Thoracic aorta (tissue), 2 donors: ENCODE measurements around the gene SLC5A11. TPM values are rescaled to one million over a fixed set of nuclear protein-coding genes. Genes with fewer than 3 reads are reported as not detected.

Experiments used
- ATAC-seq: fragments of 150-250 bp; one replicate; pipeline ENCODE4 v1.8.0; 2017; ENCODE audit warnings: low read depth; ENCODE audit not compliant: insufficient number of reproducible peaks, low FRiP score
- DNase-seq: peaks from one replicate; pipeline ENCODE4 v3.0.0-alpha.2; 2020; ENCODE audit warnings: low spot score
- H3K27ac ChIP-seq, 2 donors: fragments of 200-600 bp; sonication (generic); 1 replicate in 1 of 2; 2 replicates in 1 of 2; pipeline ENCODE4 v1.5.1; 2016; ENCODE audit warnings: mild to moderate bottlenecking in 2 of 2, moderate library complexity in 2 of 2
- H3K27me3 ChIP-seq: fragments of 200-600 bp; sonication (generic); replicated peaks from 2 replicates; pipeline ENCODE4 v1.6.0; 2016; ENCODE audit warnings: mild to moderate bottlenecking; ENCODE audit not compliant: insufficient read depth
- H3K36me3 ChIP-seq: fragments of 200-600 bp; sonication (generic); one replicate; pipeline ENCODE4 v1.5.1; 2016
- H3K4me1 ChIP-seq, 2 donors: fragments of 200-600 bp; sonication (generic); 1 replicate in 1 of 2; 2 replicates in 1 of 2; pipeline versions ENCODE4 v1.5.1 to v1.6.0; 2016; ENCODE audit warnings: low read depth in 2 of 2, mild to moderate bottlenecking in 1 of 2; ENCODE audit not compliant: control insufficient read depth in 1 of 2
- H3K4me3 ChIP-seq: fragments of 200-600 bp; sonication (generic); 2 replicates; pipeline ENCODE4 v1.5.1; 2016; ENCODE audit warnings: mild to moderate bottlenecking
- H3K9me3 ChIP-seq: fragments of 200-600 bp; sonication (generic); 2 replicates; pipeline ENCODE4 v1.5.1; 2016
- total RNA-seq, 2 donors: library from RNA; depleted of rRNA; stranded (reverse); fragments of >200 nt; gene quantifications; one replicate each; pipeline versions ENCODE4 v1.1.0 to v1.2.3, GENCODE V29; 2016
- TF ChIP-seq, protein P1 (sequence below): fragments of 200-600 bp; sonication (generic); IDR thresholded peaks from one replicate; pipeline ENCODE4 v1.5.1; 2019; ENCODE audit warnings: antibody characterized with exemption

The SLC5A11 gene
- total RNA-seq, 2 donors from 2014 or later: 17.7 TPM; not detected in 1

DNA sequence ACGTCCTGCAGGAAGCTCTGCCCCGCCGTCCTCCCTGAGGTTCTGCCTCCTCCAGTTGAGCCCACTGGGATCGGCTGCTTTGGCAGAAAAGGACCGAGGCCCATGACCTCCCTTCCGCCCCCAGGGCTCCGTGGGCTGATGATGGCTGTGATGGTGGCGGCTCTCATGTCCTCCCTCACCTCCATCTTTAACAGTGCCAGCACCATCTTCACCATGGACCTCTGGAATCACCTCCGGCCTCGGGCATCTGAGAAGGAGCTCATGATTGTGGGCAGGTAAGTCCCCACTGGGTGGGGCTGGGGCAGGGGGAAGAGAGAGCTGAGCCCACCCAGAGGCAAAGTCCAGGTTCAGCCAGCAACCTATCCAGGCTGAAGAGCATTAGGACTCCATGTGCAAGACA lies 61.1 kb downstream of the SLC5A11 start:
- ATAC-seq: no peak
- H3K9me3 ChIP-seq: no peaks in the 10 kb centered on the region
- DNase-seq: no peak
- H3K36me3 ChIP-seq: no peaks in the 10 kb centered on the region
- no peak overlapping the region for H3K4me3 ChIP-seq
- TF ChIP-seq, protein P1, sequence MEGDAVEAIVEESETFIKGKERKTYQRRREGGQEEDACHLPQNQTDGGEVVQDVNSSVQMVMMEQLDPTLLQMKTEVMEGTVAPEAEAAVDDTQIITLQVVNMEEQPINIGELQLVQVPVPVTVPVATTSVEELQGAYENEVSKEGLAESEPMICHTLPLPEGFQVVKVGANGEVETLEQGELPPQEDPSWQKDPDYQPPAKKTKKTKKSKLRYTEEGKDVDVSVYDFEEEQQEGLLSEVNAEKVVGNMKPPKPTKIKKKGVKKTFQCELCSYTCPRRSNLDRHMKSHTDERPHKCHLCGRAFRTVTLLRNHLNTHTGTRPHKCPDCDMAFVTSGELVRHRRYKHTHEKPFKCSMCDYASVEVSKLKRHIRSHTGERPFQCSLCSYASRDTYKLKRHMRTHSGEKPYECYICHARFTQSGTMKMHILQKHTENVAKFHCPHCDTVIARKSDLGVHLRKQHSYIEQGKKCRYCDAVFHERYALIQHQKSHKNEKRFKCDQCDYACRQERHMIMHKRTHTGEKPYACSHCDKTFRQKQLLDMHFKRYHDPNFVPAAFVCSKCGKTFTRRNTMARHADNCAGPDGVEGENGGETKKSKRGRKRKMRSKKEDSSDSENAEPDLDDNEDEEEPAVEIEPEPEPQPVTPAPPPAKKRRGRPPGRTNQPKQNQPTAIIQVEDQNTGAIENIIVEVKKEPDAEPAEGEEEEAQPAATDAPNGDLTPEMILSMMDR: no peak
- no peaks in the 10 kb centered on the region for H3K27me3 ChIP-seq
- H3K4me1 ChIP-seq: no peaks in the 10 kb centered on the region
- H3K27ac ChIP-seq: no peak overlapping the region

DNA sequence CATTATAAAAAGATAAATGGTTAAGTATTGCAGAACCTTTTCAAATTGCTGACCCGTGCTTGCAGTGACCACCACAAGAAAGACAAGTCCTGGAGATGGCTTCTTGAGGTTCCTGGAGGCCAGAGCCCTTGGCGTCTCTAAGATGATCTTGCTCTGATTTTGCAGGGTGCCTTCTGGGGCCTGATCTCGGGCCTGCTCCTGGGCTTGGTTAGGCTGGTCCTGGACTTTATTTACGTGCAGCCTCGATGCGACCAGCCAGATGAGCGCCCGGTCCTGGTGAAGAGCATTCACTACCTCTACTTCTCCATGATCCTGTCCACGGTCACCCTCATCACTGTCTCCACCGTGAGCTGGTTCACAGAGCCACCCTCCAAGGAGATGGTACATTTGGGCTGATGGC lies 63.0 kb downstream of the SLC5A11 start:
- ATAC-seq (no peak), DNase-seq (no peak)
- Histone ChIP-seq H3K9me3 (no peaks in the 10 kb centered on the region), H3K36me3 (no peaks in the 10 kb centered on the region), H3K27me3 (no peaks in the 10 kb centered on the region), H3K27ac (no peak overlapping the region), H3K4me3 (no peak overlapping the region), H3K4me1 (no peaks in the 10 kb centered on the region)
- TF ChIP-seq, protein P1: no peak

DNA sequence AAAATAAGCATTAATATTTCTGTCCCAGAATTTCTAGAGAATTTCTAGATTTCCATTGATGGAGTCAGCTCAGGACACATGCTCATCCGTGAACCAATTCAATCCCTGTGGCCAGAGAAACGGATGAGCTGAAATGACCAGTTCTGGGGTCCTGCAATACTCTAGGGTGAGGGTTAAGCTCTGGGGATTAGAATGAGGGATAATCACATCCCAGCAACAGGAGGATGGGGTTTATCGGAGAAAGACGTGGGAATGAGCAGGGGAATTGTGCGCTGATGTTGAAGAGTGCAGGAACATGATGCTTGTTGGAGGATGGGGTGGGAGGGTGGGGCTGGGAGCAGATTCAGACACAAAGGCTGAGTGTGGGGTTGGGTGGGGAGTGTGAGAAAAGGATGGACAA lies 64.1 kb downstream of the SLC5A11 start:
- ATAC-seq (no peak), DNase-seq (no peak)
- no peaks in the 10 kb centered on the region for H3K4me1 ChIP-seq
- H3K9me3 ChIP-seq: no peaks in the 10 kb centered on the region
- no peaks in the 10 kb centered on the region for H3K27me3 ChIP-seq
- H3K27ac ChIP-seq: no peak overlapping the region
- TF ChIP-seq, protein P1: no peak
- no peak overlapping the region for H3K4me3 ChIP-seq
- no peaks in the 10 kb centered on the region for H3K36me3 ChIP-seq

DNA sequence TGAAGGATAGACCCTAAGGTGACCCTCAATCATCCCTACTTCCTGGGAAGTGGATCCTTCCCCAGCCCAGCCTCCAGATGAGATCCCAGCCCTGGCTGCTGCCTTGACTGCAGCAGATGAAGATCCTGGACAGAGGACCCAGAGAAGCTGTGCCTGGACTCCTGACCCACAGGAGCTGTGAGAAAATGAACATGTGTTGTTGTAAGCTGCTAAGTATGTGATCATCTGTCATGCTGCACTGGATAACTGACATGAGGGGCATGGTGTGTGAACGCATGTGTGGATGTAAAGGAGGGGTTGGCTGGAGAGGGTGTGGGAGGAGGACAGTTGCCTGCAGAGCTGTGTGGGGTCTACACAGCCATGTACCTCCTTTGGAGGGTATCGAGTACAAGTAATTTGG lies 69.3 kb downstream of the SLC5A11 start:
- no peak overlapping the region for H3K27ac ChIP-seq
- no peak for ATAC-seq
- TF ChIP-seq, protein P1: no peak
- H3K4me3 ChIP-seq: no peak overlapping the region
- no peaks in the 10 kb centered on the region for H3K9me3 ChIP-seq
- H3K27me3 ChIP-seq: no peaks in the 10 kb centered on the region
- H3K4me1 ChIP-seq: no peaks in the 10 kb centered on the region
- no peak for DNase-seq
- H3K36me3 ChIP-seq: peaks cover 22% of the 10 kb centered on the region

DNA sequence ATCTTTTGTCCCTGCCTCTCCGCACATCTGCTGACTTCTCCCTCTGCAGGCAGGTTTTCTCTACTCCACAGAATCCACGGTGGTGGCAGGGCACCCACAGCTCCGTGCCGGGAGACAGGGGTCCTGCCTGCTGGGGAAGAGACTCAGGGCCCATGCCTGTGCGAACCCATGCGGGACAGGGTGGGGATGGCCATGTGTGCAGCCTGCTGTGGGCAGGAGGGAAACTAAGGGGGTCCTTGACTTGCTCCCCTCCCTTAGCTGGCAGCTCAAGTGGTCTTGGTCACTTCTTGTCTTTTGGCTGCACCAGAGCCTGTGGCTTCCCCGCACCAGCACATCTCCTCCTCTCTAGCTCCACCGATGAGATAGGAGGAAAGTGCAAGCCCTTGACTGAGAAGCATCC lies 69.8 kb downstream of the SLC5A11 start:
- ATAC-seq (no peak), DNase-seq (no peak)
- H3K4me1 ChIP-seq: no peaks in the 10 kb centered on the region

More for the DNA sequence above, 69.8 kb downstream of the SLC5A11 start:
- Histone ChIP-seq H3K36me3 (peaks cover 25% of the 10 kb centered on the region), H3K27me3 (no peaks in the 10 kb centered on the region), H3K27ac (no peak overlapping the region), H3K4me3 (no peak overlapping the region), H3K9me3 (no peaks in the 10 kb centered on the region)
- TF ChIP-seq, protein P1: no peak
